ENCODE data around the gene TSR2.

TSR2 gene

DNA sequence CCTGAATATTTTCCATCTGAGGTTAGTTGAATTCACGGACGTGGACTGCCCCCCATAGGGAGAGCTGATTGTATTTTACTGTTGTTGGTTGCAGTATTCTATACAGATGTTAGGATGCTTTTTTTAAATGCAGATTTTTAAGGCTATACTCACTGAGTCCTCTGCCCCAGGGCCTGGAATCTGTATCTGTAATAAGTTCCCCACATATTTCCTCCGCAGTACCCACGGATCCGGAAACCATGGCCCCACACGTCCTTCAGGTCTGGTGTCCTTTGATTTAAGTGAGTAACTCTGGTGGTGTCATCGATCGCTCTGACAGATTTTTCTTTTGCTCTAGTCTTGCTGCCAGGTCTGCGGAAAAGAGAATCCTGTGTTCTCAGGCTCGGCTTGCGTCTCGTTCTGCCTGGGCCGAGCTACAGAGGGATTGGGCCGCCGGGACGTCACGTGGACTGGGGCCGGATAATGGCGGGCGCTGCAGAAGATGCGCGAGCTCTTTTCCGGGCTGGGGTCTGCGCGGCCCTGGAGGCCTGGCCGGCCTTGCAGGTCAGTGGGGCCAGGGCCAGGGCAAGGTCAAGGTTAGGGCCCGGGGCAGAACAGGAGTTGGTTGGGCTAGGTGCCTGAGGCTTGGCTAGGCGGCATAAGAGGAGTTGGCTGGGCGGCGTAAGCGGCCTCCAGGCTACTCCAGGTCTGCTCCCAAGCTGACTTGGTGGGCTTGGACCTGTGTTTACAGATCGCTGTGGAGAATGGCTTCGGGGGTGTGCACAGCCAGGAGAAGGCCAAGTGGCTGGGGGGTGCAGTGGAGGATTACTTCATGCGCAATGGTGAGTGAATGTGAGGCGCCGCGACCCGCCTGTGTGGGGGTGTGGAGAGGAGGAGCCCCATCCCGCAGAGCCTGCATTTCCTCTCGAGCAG, at the start of gene TSR2:
TSS of gene TSR2 (plus strand) at position 445 of the 912 bp plus-strand sequence. CDS start at position 463, 18 bp downstream.
- peaks cover 19% of the 10 kb centered on the region for H3K79me2 ChIP-seq (ENCODE audit: insufficient read depth, low read length)
- no peak within 1 kb of the TSS for H3K27ac ChIP-seq (ENCODE audit: low read depth, low read length, poor library complexity, severe bottlenecking)
- H3K4me3 ChIP-seq (ENCODE audit: low read depth, low read length, poor library complexity, severe bottlenecking) = peak within 1 kb of the TSS; percentile 74
- no peak for TF ChIP-seq EZH2 (IDR thresholded peaks at IDR 0.05; ENCODE audit: borderline replicate concordance, low read length)
- TF ChIP-seq, protein P1, sequence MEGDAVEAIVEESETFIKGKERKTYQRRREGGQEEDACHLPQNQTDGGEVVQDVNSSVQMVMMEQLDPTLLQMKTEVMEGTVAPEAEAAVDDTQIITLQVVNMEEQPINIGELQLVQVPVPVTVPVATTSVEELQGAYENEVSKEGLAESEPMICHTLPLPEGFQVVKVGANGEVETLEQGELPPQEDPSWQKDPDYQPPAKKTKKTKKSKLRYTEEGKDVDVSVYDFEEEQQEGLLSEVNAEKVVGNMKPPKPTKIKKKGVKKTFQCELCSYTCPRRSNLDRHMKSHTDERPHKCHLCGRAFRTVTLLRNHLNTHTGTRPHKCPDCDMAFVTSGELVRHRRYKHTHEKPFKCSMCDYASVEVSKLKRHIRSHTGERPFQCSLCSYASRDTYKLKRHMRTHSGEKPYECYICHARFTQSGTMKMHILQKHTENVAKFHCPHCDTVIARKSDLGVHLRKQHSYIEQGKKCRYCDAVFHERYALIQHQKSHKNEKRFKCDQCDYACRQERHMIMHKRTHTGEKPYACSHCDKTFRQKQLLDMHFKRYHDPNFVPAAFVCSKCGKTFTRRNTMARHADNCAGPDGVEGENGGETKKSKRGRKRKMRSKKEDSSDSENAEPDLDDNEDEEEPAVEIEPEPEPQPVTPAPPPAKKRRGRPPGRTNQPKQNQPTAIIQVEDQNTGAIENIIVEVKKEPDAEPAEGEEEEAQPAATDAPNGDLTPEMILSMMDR (IDR thresholded peaks at IDR 0.05; ENCODE audit: low read length) = no peak
- H4K20me1 ChIP-seq (ENCODE audit: insufficient read depth, low read length) = no peaks in the 10 kb centered on the region
- no peaks in the 10 kb centered on the region for H3K9me3 ChIP-seq (ENCODE audit: low read length)
- H2AFZ ChIP-seq (ENCODE audit: low read length) = peak within 1 kb of the TSS; percentile 79; the same call in 1 of the 2 replicates
- peak within 1 kb of the TSS; percentile 68 for H3K9ac ChIP-seq (ENCODE audit: low read length)
- peaks cover 8% of the 10 kb centered on the region; the same call in 1 of the 2 replicates for H3K36me3 ChIP-seq (ENCODE audit: insufficient read depth, low read length)
- H3K9me2 ChIP-seq (ENCODE audit: low read depth, low read length) = no peaks in the 10 kb centered on the region
- peaks cover 21% of the 10 kb centered on the region for H3K4me1 ChIP-seq (ENCODE audit: insufficient read depth, low read length, severe bottlenecking)
- peak within 1 kb of the TSS; percentile 66 for H3K4me2 ChIP-seq (ENCODE audit: low read length)
- no peaks in the 10 kb centered on the region for H3K27me3 ChIP-seq (ENCODE audit: insufficient read depth, low read length)
- no peaks in the 10 kb centered on the region for H3F3A ChIP-seq (ENCODE audit: insufficient read depth, low read length)

GRCh38 chrX:54397113-54397512, 43.1 kb upstream of the TSR2 start:
- Histone ChIP-seq H2AFZ (ENCODE audit: low read length) (no peak overlapping the region), H3K36me3 (ENCODE audit: insufficient read depth, low read length) (no peaks in the 10 kb centered on the region), H3K9me3 (ENCODE audit: low read length) (no peaks in the 10 kb centered on the region), H3K9me2 (ENCODE audit: low read depth, low read length) (no peaks in the 10 kb centered on the region), H3K4me3 (ENCODE audit: low read depth, low read length, poor library complexity, severe bottlenecking) (no peak overlapping the region), H3K79me2 (ENCODE audit: insufficient read depth, low read length) (no peaks in the 10 kb centered on the region), H3K27ac (ENCODE audit: low read depth, low read length, poor library complexity, severe bottlenecking) (no peak overlapping the region), H3K27me3 (ENCODE audit: insufficient read depth, low read length) (no peaks in the 10 kb centered on the region), H3K4me2 (ENCODE audit: low read length) (no peak overlapping the region), H4K20me1 (ENCODE audit: insufficient read depth, low read length) (no peaks in the 10 kb centered on the region), H3K9ac (ENCODE audit: low read length) (no peak overlapping the region), H3K4me1 (ENCODE audit: insufficient read depth, low read length, severe bottlenecking) (no peaks in the 10 kb centered on the region), H3F3A (ENCODE audit: insufficient read depth, low read length) (no peaks in the 10 kb centered on the region)
- no peak for TF ChIP-seq EZH2 (IDR thresholded peaks at IDR 0.05; ENCODE audit: borderline replicate concordance, low read length)
- TF ChIP-seq, protein P1 (IDR thresholded peaks at IDR 0.05; ENCODE audit: low read length) = no peak

DNA sequence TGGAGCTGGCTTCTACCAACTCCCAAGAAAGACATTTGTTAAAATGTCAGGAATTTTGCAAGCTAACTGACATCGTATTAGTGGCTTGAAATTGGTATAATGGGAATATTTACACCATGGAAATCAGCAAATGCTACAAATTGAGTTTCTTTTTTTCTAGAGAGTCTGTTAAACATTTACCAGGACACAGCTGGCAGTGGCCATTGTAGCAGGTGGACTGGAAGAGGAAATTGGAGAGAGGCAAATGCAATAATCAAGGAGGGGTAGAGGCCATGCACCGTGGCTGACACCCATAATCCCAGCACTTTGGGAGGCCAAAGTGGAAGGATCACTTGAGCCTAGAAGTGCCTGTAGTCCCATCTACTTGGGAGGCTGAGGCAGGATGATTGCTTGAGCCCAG, 32.9 kb upstream of the TSR2 start:
- Histone ChIP-seq H3K9me2 (ENCODE audit: low read depth, low read length) (no peaks in the 10 kb centered on the region), H3K79me2 (ENCODE audit: insufficient read depth, low read length) (no peaks in the 10 kb centered on the region), H4K20me1 (ENCODE audit: insufficient read depth, low read length) (no peaks in the 10 kb centered on the region), H3K36me3 (ENCODE audit: insufficient read depth, low read length) (no peaks in the 10 kb centered on the region), H3K27ac (ENCODE audit: low read depth, low read length, poor library complexity, severe bottlenecking) (no peak overlapping the region), H3K9me3 (ENCODE audit: low read length) (no peaks in the 10 kb centered on the region), H3K4me2 (ENCODE audit: low read length) (no peak overlapping the region), H3K9ac (ENCODE audit: low read length) (no peak overlapping the region), H3K4me3 (ENCODE audit: low read depth, low read length, poor library complexity, severe bottlenecking) (no peak overlapping the region), H3K4me1 (ENCODE audit: insufficient read depth, low read length, severe bottlenecking) (no peaks in the 10 kb centered on the region), H2AFZ (ENCODE audit: low read length) (no peak overlapping the region), H3F3A (ENCODE audit: insufficient read depth, low read length) (no peaks in the 10 kb centered on the region), H3K27me3 (ENCODE audit: insufficient read depth, low read length) (no peaks in the 10 kb centered on the region)
- TF ChIP-seq, protein P1 (IDR thresholded peaks at IDR 0.05; ENCODE audit: low read length) = no peak
- no peak for TF ChIP-seq EZH2 (IDR thresholded peaks at IDR 0.05; ENCODE audit: borderline replicate concordance, low read length)
